ENCODE data around the gene USP3.
"Not testable (repeated sequence)": the region's sequence is repeated elsewhere in the genome, so short reads cannot be mapped to it uniquely, and the experiment has no call there.

Gene USP3

GRCh38 chr15:63620760-63621159 lies 116.4 kb downstream of the USP3 start:
- DNase-seq, result not testable (repeated sequence)

GRCh38 chr15:63623232-63623969 lies 119.0 kb downstream of the USP3 start:
- no peak for DNase-seq

GRCh38 chr15:63626955-63627354 lies 122.6 kb downstream of the USP3 start:
- no peak for DNase-seq

GRCh38 chr15:63628123-63628822 lies 123.9 kb downstream of the USP3 start:
- no peak for DNase-seq

- DNase-seq, result no peak
These were observed 125.8 kb downstream of the USP3 start for GRCh38 chr15:63630036-63630751.

- no peak for DNase-seq
These were observed 128.9 kb downstream of the USP3 start for GRCh38 chr15:63633312-63633711.

- DNase-seq, result no peak
These were observed 129.8 kb downstream of the USP3 start for GRCh38 chr15:63634154-63634553.

GRCh38 chr15:63636518-63637061 lies 132.2 kb downstream of the USP3 start:
- no peak for DNase-seq

- DNase-seq, result no peak
These were observed 134.4 kb downstream of the USP3 start for GRCh38 chr15:63638839-63639238.

GRCh38 chr15:63640146-63640545 lies 135.8 kb downstream of the USP3 start:
- no peak for DNase-seq
